Activated naive CD8-positive, alpha-beta T cell treated with anti-CD3 and anti-CD28 coated beads, Interleukin-2, amount 50 U/mL, for 16 hours (primary cell): ENCODE results near the gene RNF38.
"Not testable (repeated sequence)": the region's sequence is repeated elsewhere in the genome, so short reads cannot be mapped to it uniquely, and the experiment has no call there.

ENCODE experiments used
- DNase-seq: peaks from one replicate; pipeline ENCODE4 v3.0.0-alpha.2; 2020; ENCODE audit warnings: low read depth, low spot score

RNF38 gene

GRCh38 chr9:36336131-36336907, 63.8 kb downstream of the RNF38 start:
- DNase-seq: no peak

GRCh38 chr9:36332006-36332405, 68.1 kb downstream of the RNF38 start:
- DNase-seq: no peak

DNA sequence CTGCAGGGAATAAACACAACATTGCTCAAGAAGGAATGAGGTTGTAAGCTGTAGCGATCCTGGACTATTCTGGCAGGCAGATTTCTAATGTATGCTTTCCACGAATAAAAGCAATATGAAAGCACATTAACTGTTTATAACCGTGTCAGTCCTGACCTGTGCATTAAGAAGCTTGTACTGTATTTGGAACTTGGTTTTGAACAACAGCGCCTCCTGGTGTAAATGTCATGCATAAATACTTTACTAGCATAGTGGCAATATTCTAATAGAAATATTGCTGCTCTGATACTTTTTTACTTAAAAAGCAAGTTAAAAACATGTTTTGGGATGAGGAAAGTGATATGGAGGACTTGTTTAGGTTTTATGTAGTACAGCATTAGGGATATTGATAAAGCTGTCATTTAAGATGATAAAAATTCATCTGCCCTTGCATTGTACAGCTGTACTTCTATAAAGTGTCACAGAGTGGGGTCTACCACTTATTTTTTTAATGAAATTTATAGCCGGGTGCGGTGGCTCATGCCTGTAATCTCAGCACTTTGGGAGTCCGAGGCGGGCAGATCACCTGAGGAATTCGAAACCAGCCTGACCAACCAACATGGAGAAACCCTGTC, 71.2 kb downstream of the RNF38 start:
- peak; percentile 15 for DNase-seq

DNA sequence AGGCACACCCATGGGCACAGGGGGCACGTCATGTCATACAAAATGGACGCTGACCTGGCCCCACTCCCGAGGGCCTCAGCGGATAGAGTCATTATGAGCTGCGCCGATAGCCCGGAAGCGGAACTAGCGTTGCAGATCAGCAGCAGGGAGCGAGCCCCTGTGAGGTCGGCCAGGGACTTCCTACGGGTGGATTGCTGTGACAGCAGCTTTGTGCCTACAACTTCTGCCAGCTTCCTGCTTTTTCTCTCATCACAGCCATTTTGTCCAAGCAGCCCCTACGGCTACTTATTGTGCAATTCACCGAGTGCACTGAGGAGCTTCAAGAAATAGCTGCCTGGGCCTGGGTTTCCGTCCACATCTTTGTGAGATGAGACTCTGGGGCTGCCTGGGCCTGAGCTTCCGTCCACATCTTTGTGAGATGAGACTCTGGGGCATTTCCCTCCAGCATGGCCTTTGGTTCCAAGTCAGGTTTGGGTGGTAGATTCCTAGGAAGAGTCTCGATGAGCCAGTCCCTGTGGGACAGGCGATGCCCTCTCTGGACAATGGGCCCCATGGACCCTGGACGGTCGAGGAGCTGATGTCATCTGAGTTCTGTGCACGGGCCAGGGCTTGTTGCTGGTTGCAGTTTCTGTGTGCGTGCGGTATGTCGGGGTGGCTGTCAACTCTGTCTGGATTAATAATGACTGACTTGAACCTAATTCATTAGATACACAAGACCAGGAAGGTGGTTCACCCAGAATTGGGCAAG, 74.8 kb downstream of the RNF38 start:
- DNase-seq: no peak

- no peak for DNase-seq
These were observed 76.1 kb downstream of the RNF38 start for GRCh38 chr9:36323926-36324325.

GRCh38 chr9:36322462-36322861, 77.6 kb downstream of the RNF38 start:
- no peak for DNase-seq

DNA sequence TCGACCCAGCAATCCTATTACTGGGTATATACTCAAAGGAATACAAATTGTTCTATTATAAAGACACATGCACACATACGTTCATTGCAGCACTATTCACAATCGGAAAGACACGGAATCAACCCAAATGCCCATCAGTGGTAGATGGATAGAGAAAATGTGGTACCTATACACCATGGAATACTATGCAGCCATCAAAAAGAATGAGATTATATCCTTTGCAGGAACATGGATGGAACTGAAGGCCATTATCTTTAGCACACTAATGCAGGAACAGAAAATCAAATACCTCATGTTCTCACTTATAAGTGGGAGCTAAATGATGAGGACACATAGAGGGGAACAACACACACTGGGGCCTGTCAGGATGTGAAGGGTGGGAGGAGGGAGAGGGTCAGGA, 78.2 kb downstream of the RNF38 start:
- not testable (repeated sequence) for DNase-seq

- no peak for DNase-seq
These were observed 79.6 kb downstream of the RNF38 start for GRCh38 chr9:36320466-36320865.

- DNase-seq: no peak
These were observed 80.3 kb downstream of the RNF38 start for GRCh38 chr9:36319806-36320205.

DNA sequence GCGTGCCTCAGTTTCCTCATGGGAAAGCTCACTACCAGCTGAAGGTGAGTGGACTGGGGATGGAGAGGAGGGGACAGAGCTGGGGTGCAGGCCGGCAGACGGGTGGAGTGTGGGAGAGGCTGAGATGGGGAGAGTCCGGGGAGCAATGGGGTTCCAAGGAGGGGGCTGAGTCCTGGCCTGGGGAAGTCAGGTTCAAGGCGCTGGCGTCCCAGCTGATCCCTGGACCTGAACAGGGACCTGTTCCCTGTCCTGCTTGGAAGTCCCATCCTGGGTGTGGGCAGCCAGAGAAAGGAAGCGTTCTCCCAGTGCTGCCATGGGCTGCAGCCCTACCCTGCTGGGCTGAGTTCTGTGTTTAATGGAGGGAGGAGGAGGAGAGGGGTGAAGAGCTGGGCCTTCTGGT, 80.9 kb downstream of the RNF38 start:
- no peak for DNase-seq

GRCh38 chr9:36318212-36318802, 81.8 kb downstream of the RNF38 start:
- no peak for DNase-seq

- no peak for DNase-seq
These were observed 82.3 kb downstream of the RNF38 start for GRCh38 chr9:36317766-36318165.

- no peak for DNase-seq
These were observed 83.3 kb downstream of the RNF38 start for GRCh38 chr9:36316611-36317317.

GRCh38 chr9:36316049-36316448, 84.0 kb downstream of the RNF38 start:
- DNase-seq: no peak

- no peak for DNase-seq
These were observed 84.8 kb downstream of the RNF38 start for GRCh38 chr9:36315283-36315682.

- DNase-seq: no peak
These were observed 85.3 kb downstream of the RNF38 start for GRCh38 chr9:36314740-36315139.

DNA sequence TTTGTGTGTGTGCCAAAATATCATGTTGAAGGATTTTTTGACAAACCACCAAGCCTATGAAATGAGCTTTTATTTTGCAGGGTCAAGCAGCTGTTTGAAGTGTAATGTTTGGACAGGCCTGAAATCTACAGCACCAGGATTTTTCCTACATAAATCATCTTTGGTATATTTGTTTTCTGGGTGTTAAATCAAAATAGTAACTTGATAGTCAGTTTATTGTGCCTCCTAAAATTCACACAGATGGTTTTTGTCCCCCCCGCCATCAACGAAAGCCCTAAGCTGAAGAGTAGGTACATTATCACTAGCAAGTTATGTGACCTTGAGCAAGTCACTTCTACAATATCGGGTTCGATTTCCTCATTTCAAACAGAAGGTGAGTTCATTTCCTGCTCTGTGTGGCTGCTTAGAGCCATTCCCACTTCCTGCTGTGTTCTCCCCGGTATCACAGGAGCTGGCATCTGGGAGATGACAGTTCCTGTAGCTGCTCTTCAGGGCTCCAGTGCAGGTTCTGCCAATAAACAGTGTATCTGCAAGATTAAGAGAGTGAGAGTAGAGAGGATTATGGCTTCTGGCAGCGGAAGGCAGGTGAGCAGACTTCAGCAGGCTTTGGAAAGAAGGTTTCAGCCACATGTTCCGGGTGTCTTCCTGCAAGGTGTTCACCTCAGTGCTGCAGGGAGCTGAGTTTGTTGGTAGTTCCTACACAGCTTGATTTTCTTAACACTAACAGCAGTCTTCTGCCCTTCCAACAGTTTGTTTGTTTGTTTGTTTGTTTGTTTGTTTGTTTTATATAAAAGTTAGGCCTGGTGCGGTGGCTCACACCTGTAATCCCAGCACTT, 93.4 kb downstream of the RNF38 start:
- no peak for DNase-seq

- not testable (repeated sequence) for DNase-seq
These were observed 95.7 kb downstream of the RNF38 start for GRCh38 chr9:36304366-36304765.

GRCh38 chr9:36301227-36301626, 98.8 kb downstream of the RNF38 start:
- DNase-seq: no peak

DNA sequence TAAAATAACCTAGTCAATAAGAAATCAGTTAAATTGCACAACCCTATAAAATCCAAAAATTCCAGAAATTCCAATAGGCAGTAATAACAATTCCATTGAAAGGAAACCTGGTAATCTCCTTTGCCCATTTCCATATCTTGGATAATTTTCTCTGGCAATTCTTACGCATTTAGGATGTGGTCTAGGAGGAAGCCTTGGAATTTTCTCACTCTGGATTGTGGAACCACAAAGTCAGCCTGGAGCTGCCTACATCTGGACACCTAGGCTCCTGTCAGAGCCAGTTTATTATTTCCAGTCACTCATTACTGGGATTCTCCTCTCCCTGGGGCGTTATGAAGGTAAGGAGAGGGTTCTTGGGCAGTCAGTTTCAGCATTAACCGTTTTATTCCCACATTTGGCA, 101.5 kb downstream of the RNF38 start:
- no peak for DNase-seq

DNA sequence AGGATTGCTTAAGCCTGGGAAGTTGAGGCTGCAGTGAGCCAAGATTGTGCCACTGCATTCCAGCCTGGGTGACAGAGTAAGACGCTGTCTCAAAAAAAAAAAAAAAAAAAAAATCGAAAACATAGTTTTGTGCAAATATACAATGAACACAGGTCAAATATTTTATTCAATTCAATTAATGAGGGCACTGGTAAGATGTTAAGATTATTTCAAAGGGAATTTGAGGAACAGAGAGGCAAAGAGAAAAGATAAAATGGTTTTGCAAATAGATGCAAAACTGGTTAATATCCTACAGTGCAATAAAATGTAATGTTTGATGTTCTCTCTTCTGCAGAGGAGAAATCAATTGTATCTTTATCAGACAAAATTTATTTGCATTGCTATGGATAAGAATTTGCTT, 102.3 kb downstream of the RNF38 start:
- no peak for DNase-seq
